K562 (cell line): ENCODE data around the gene KMT2E. TPM values are rescaled to one million over a fixed set of nuclear protein-coding genes. Genes with fewer than 3 reads are reported as not detected.
A peak's percentile ranks its signal among the peaks of the same experiment; 100 is the strongest.

Source experiments
- ASH1L ChIP-seq: fragments of 450-650 bp; IDR thresholded peaks from 2 replicates; pipeline ENCODE4 v1.6.1; 2018; ENCODE audit warnings: borderline replicate concordance, mild to moderate bottlenecking, low read depth; ENCODE audit not compliant: partially characterized antibody
- COPS2 ChIP-seq: fragments of 450-650 bp; conservative IDR thresholded peaks from 2 replicates; pipeline ENCODE4 v1.6.1; 2016; ENCODE audit warnings: mild to moderate bottlenecking, moderate library complexity
- DDX20 ChIP-seq: fragments of 450-650 bp; IDR thresholded peaks from 2 replicates; pipeline ENCODE4 v1.6.1; 2016; ENCODE audit warnings: missing genetic modification characterization, low read depth, mild to moderate bottlenecking, missing compliant biosample characterization, moderate library complexity
- HDAC3 ChIP-seq: fragments of 450-650 bp; IDR thresholded peaks from 2 replicates; pipeline ENCODE4 v1.6.1; 2018; ENCODE audit warnings: borderline replicate concordance, mild to moderate bottlenecking, moderate library complexity; ENCODE audit not compliant: partially characterized antibody
- HNRNPLL ChIP-seq: fragments of 200-400 bp; formaldehyde crosslinking; IDR thresholded peaks from 2 replicates; pipeline ENCODE4 v1.6.1; 2017; ENCODE audit warnings: low read length, low read depth, mild to moderate bottlenecking; ENCODE audit not compliant: poor library complexity, severe bottlenecking
- KDM4B ChIP-seq, 2 experiments: fragments of 450-650 bp in 1 of 2; sonication (generic) in 1 of 2; IDR thresholded peaks; 2 replicates each; pipeline ENCODE4 v1.6.1; 2016 to 2017; ENCODE audit warnings: borderline replicate concordance in 2 of 2, antibody characterized with exemption in 1 of 2, low read depth in 1 of 2, mild to moderate bottlenecking in 1 of 2
- KLF16 ChIP-seq: IDR thresholded peaks from 2 replicates; pipeline ENCODE4 v1.6.1; 2016; ENCODE audit warnings: antibody characterized with exemption
- MAZ ChIP-seq, 2 experiments: fragments of 450-650 bp in 1 of 2; sonication (generic) in 1 of 2; formaldehyde crosslinking; IDR thresholded peaks in 1 of 2; conservative IDR thresholded peaks in 1 of 2; 2 replicates each; pipeline versions ENCODE4 v1.4.0 to v1.5.0; 2020; ENCODE audit warnings: mild to moderate bottlenecking in 1 of 2, missing genetic modification reagents in 1 of 2
- RB1 ChIP-seq: fragments of 450-650 bp; IDR thresholded peaks from 2 replicates; pipeline ENCODE4 v1.6.1; 2017; ENCODE audit warnings: low read depth, mild to moderate bottlenecking
- RBM39 ChIP-seq: fragments of 200-400 bp; formaldehyde crosslinking; optimal IDR thresholded peaks from 2 replicates; pipeline ENCODE3; 2018; ENCODE audit warnings: low read depth, low read length
- SMAD2 ChIP-seq: fragments of 150-350 bp; IDR thresholded peaks from 2 replicates; pipeline ENCODE4 v1.6.1; 2014; ENCODE audit warnings: low read depth, mild to moderate bottlenecking, low read length
- TCF7 ChIP-seq: sonication (generic); IDR thresholded peaks from 2 replicates; pipeline ENCODE4 v1.6.1; 2016; ENCODE audit warnings: antibody characterized with exemption, borderline replicate concordance
- ZBTB7A ChIP-seq: IDR thresholded peaks from 2 replicates; pipeline ENCODE4 v1.6.1; 2011; ENCODE audit warnings: low read depth, mild to moderate bottlenecking, low read length, moderate library complexity, borderline replicate concordance; ENCODE audit not compliant: control insufficient read depth
- polyA plus RNA-seq, 8 experiments: library from polyadenylated mRNA; depleted of rRNA in 4 of 8; stranded (reverse) in 5 of 8; unstranded in 3 of 8; fragments of >200 nt; fragmentation: Nextera tagmentation in 2 of 8; fragmentation: Illumina TruSeq in 1 of 8; extraction: Ambion mirVana in 2 of 8; extraction: Trizol in 1 of 8; gene quantifications; 2 replicates each; pipeline versions ENCODE4 v1.2.1 to v1.2.3, GENCODE V29; 2011 to 2014; ENCODE audit warnings: inconsistent platforms in 1 of 8, missing spikeins in 1 of 8
- total RNA-seq, 7 experiments: library from RNA; depleted of rRNA in 6 of 7; stranded (reverse); fragments of >200 nt in 6 of 7; fragmentation: Illumina TruSeq in 2 of 7; extraction: Trizol in 2 of 7; gene quantifications; 2 replicates each; pipeline versions ENCODE4 v1.2.1 to v1.2.3, GENCODE V29; 2011 to 2021; ENCODE audit warnings: low replicate concordance in 1 of 7
- TF ChIP-seq, protein P1 (sequence below): fragments of 450-650 bp; IDR thresholded peaks from 2 replicates; pipeline ENCODE4 v1.6.1; 2016; ENCODE audit warnings: mild to moderate bottlenecking
- TF ChIP-seq, protein P2 (sequence below): fragments of 250-450 bp; sonication (Bioruptor Pico); IDR thresholded peaks from 2 replicates; pipeline ENCODE4 v1.5.0; 2022; ENCODE audit warnings: mild to moderate bottlenecking
- TF ChIP-seq, protein P3 (sequence below): sonication (generic); formaldehyde crosslinking; IDR thresholded peaks from 2 replicates; pipeline ENCODE4 v1.9.0; 2022; ENCODE audit warnings: mild to moderate bottlenecking, missing genetic modification reagents
- TF ChIP-seq, protein P4 (sequence below): sonication (generic); IDR thresholded peaks from 2 replicates; pipeline ENCODE4 v1.6.1; 2016
- TF ChIP-seq, protein P5 (sequence below): sonication (generic); formaldehyde crosslinking; IDR thresholded peaks from 2 replicates; pipeline ENCODE4 v1.9.0; 2022; ENCODE audit warnings: mild to moderate bottlenecking, missing genetic modification reagents
- TF ChIP-seq, protein P6 (sequence below): sonication (generic); formaldehyde crosslinking; IDR thresholded peaks from 2 replicates; pipeline ENCODE4 v1.8.0; 2023; ENCODE audit warnings: mild to moderate bottlenecking, missing genetic modification reagents

Gene KMT2E
- total and polyA plus RNA-seq, 9 of the 15 experiments (the other 6 are each of a cell fraction or from before 2014, with no cell fraction given): 8.9 to 55.3 (median 38.1) TPM

DNA sequence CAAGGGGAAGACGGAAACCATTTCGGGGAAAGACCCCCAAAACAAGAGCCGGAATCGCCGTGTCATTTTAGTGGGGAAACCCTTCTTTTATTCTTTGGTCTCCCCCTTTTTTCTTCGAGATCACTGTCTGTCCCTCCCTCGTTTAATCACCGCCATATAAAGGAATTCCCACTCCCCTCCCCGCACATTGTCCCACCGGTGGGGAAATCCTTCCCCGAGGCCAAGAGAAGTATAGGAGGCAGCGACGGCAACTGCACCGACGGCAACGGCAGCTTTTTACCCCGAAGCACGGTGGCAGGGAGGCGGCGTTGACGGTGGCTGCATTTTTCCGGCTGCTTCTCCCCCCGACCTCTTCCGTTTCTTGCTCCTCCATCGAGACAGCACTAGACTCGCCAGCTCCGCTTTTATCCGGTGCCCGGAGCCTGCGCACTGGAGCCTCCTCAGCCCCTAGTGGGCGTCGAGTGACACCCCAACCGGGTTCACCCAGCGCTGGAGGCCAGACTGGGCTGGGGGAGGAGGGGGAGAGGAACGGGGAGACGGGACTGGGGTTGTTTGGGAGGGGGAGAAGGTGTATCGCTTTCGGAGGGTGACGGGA is 687 bp upstream of the KMT2E start (continued):
- TF ChIP-seq, protein P1, sequence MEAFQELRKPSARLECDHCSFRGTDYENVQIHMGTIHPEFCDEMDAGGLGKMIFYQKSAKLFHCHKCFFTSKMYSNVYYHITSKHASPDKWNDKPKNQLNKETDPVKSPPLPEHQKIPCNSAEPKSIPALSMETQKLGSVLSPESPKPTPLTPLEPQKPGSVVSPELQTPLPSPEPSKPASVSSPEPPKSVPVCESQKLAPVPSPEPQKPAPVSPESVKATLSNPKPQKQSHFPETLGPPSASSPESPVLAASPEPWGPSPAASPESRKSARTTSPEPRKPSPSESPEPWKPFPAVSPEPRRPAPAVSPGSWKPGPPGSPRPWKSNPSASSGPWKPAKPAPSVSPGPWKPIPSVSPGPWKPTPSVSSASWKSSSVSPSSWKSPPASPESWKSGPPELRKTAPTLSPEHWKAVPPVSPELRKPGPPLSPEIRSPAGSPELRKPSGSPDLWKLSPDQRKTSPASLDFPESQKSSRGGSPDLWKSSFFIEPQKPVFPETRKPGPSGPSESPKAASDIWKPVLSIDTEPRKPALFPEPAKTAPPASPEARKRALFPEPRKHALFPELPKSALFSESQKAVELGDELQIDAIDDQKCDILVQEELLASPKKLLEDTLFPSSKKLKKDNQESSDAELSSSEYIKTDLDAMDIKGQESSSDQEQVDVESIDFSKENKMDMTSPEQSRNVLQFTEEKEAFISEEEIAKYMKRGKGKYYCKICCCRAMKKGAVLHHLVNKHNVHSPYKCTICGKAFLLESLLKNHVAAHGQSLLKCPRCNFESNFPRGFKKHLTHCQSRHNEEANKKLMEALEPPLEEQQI: no peak
- TF ChIP-seq, protein P2, sequence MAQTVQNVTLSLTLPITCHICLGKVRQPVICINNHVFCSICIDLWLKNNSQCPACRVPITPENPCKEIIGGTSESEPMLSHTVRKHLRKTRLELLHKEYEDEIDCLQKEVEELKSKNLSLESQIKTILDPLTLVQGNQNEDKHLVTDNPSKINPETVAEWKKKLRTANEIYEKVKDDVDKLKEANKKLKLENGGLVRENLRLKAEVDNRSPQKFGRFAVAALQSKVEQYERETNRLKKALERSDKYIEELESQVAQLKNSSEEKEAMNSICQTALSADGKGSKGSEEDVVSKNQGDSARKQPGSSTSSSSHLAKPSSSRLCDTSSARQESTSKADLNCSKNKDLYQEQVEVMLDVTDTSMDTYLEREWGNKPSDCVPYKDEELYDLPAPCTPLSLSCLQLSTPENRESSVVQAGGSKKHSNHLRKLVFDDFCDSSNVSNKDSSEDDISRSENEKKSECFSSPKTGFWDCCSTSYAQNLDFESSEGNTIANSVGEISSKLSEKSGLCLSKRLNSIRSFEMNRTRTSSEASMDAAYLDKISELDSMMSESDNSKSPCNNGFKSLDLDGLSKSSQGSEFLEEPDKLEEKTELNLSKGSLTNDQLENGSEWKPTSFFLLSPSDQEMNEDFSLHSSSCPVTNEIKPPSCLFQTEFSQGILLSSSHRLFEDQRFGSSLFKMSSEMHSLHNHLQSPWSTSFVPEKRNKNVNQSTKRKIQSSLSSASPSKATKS (CRISPR knock-in tag): no peak; the same call in 1 of the 2 replicates
- TF ChIP-seq DDX20: no peak
- TF ChIP-seq, protein P3, sequence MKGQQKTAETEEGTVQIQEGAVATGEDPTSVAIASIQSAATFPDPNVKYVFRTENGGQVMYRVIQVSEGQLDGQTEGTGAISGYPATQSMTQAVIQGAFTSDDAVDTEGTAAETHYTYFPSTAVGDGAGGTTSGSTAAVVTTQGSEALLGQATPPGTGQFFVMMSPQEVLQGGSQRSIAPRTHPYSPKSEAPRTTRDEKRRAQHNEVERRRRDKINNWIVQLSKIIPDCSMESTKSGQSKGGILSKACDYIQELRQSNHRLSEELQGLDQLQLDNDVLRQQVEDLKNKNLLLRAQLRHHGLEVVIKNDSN (CRISPR knock-in tag): no peak; the same call in 1 of the 2 replicates
- TF ChIP-seq TCF7: peak; percentile 35; the same call in 1 of the 2 replicates
- peak; percentile 98 for TF ChIP-seq KLF16
- no peak; a peak in 1 of 4 replicates for TF ChIP-seq MAZ (CRISPR knock-in tag; conservative IDR thresholded peaks at IDR 0.05 in 1 of 2, IDR thresholded peaks at IDR 0.05 in 1 of 2)
- no peak for TF ChIP-seq COPS2
- no peak for TF ChIP-seq SMAD2
- TF ChIP-seq RB1: peak; percentile 39
- TF ChIP-seq, protein P4, sequence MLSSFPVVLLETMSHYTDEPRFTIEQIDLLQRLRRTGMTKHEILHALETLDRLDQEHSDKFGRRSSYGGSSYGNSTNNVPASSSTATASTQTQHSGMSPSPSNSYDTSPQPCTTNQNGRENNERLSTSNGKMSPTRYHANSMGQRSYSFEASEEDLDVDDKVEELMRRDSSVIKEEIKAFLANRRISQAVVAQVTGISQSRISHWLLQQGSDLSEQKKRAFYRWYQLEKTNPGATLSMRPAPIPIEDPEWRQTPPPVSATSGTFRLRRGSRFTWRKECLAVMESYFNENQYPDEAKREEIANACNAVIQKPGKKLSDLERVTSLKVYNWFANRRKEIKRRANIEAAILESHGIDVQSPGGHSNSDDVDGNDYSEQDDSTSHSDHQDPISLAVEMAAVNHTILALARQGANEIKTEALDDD: no peak
- no peak for TF ChIP-seq HNRNPLL
- TF ChIP-seq KDM4B (IDR thresholded peaks at IDR 0.05; ENCODE audit: borderline replicate concordance in 2 of 2, low read depth in 1 of 2): peak in 1 of 2 experiments; percentile 57; a peak in 1 of 4 replicates
- TF ChIP-seq ZBTB7A: peak; percentile 60; the same call in 1 of the 2 replicates
- TF ChIP-seq, protein P5, sequence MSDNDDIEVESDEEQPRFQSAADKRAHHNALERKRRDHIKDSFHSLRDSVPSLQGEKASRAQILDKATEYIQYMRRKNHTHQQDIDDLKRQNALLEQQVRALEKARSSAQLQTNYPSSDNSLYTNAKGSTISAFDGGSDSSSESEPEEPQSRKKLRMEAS (CRISPR knock-in tag): peak; percentile 48
- no peak for TF ChIP-seq HDAC3
- TF ChIP-seq, protein P6, sequence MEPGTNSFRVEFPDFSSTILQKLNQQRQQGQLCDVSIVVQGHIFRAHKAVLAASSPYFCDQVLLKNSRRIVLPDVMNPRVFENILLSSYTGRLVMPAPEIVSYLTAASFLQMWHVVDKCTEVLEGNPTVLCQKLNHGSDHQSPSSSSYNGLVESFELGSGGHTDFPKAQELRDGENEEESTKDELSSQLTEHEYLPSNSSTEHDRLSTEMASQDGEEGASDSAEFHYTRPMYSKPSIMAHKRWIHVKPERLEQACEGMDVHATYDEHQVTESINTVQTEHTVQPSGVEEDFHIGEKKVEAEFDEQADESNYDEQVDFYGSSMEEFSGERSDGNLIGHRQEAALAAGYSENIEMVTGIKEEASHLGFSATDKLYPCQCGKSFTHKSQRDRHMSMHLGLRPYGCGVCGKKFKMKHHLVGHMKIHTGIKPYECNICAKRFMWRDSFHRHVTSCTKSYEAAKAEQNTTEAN (CRISPR knock-in tag): peak; percentile 64; the same call in 1 of the 2 replicates
- peak; percentile 98 for TF ChIP-seq RBM39
- peak; percentile 25 for TF ChIP-seq ASH1L
